Thoracic aorta (tissue), 2 donors: Measurements from ENCODE around the gene CWC27. TPM values are rescaled to one million over a fixed set of nuclear protein-coding genes. Genes with fewer than 3 reads are reported as not detected.

Source experiments
- ATAC-seq: fragments of 150-250 bp; one replicate; pipeline ENCODE4 v1.8.0; 2017; ENCODE audit warnings: low read depth; ENCODE audit not compliant: insufficient number of reproducible peaks, low FRiP score
- DNase-seq: peaks from one replicate; pipeline ENCODE4 v3.0.0-alpha.2; 2020; ENCODE audit warnings: low spot score
- H3K27ac ChIP-seq, 2 donors: fragments of 200-600 bp; sonication (generic); 1 replicate in 1 of 2; 2 replicates in 1 of 2; pipeline ENCODE4 v1.5.1; 2016; ENCODE audit warnings: mild to moderate bottlenecking in 2 of 2, moderate library complexity in 2 of 2
- H3K27me3 ChIP-seq: fragments of 200-600 bp; sonication (generic); replicated peaks from 2 replicates; pipeline ENCODE4 v1.6.0; 2016; ENCODE audit warnings: mild to moderate bottlenecking; ENCODE audit not compliant: insufficient read depth
- H3K36me3 ChIP-seq: fragments of 200-600 bp; sonication (generic); one replicate; pipeline ENCODE4 v1.5.1; 2016
- H3K4me1 ChIP-seq, 2 donors: fragments of 200-600 bp; sonication (generic); 1 replicate in 1 of 2; 2 replicates in 1 of 2; pipeline versions ENCODE4 v1.5.1 to v1.6.0; 2016; ENCODE audit warnings: low read depth in 2 of 2, mild to moderate bottlenecking in 1 of 2; ENCODE audit not compliant: control insufficient read depth in 1 of 2
- H3K4me3 ChIP-seq: fragments of 200-600 bp; sonication (generic); 2 replicates; pipeline ENCODE4 v1.5.1; 2016; ENCODE audit warnings: mild to moderate bottlenecking
- H3K9me3 ChIP-seq: fragments of 200-600 bp; sonication (generic); 2 replicates; pipeline ENCODE4 v1.5.1; 2016
- total RNA-seq, 2 donors: library from RNA; depleted of rRNA; stranded (reverse); fragments of >200 nt; gene quantifications; one replicate each; pipeline versions ENCODE4 v1.1.0 to v1.2.3, GENCODE V29; 2016
- TF ChIP-seq, protein P1 (sequence below): fragments of 200-600 bp; sonication (generic); IDR thresholded peaks from one replicate; pipeline ENCODE4 v1.5.1; 2019; ENCODE audit warnings: antibody characterized with exemption

Gene CWC27
- total RNA-seq, 2 donors from 2014 or later: 13.4 to 24.8 TPM

DNA sequence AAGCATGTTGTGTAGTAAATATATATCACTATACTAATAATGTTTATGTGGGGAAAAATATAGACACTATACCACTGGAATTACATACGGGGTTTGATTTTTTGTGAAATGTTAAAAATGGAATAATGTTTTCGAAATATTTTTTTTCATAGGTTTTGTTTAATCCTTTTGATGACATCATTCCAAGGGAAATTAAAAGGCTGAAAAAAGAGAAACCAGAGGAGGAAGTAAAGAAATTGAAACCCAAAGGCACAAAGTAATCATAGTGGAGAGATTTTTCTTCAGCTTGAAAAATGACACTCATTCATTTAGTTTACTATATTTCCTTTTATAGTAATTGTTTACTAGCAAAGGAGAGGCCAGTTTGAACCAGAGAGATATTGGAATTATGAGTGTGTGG is 17.6 kb downstream of the CWC27 start:
- H3K4me3 ChIP-seq: no peak overlapping the region
- DNase-seq (no peak), ATAC-seq (no peak)
- no peaks in the 10 kb centered on the region for H3K4me1 ChIP-seq
- no peaks in the 10 kb centered on the region for H3K36me3 ChIP-seq
- no peaks in the 10 kb centered on the region for H3K9me3 ChIP-seq
- TF ChIP-seq, protein P1, sequence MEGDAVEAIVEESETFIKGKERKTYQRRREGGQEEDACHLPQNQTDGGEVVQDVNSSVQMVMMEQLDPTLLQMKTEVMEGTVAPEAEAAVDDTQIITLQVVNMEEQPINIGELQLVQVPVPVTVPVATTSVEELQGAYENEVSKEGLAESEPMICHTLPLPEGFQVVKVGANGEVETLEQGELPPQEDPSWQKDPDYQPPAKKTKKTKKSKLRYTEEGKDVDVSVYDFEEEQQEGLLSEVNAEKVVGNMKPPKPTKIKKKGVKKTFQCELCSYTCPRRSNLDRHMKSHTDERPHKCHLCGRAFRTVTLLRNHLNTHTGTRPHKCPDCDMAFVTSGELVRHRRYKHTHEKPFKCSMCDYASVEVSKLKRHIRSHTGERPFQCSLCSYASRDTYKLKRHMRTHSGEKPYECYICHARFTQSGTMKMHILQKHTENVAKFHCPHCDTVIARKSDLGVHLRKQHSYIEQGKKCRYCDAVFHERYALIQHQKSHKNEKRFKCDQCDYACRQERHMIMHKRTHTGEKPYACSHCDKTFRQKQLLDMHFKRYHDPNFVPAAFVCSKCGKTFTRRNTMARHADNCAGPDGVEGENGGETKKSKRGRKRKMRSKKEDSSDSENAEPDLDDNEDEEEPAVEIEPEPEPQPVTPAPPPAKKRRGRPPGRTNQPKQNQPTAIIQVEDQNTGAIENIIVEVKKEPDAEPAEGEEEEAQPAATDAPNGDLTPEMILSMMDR: no peak
- H3K27ac ChIP-seq: no peak overlapping the region
- H3K27me3 ChIP-seq: no peaks in the 10 kb centered on the region

DNA sequence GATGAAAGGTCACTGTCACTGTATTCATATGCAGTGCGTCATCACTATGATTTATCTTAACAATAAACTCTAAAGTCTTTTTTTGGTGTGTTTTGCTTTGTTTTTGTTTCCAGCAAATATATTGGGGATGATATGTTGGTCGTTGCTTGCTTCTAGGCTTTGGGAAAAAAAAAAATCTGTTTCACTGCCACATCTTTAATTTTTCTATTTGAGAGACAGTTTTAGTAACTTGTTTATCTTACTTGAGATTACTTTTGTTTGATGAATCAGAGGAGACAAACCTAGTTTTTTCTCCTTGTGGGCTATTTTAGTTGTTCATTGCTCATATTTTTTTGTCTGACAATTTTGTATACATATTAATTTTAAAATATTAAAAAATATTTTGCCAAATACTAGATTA is 19.4 kb downstream of the CWC27 start:
- ATAC-seq: no peak
- Histone ChIP-seq H3K4me1 (peaks cover 3% of the 10 kb centered on the region in 2 donors), H3K27ac (no peak overlapping the region), H3K9me3 (no peaks in the 10 kb centered on the region), H3K4me3 (no peak overlapping the region), H3K27me3 (no peaks in the 10 kb centered on the region), H3K36me3 (no peaks in the 10 kb centered on the region)
- TF ChIP-seq, protein P1: no peak
- no peak for DNase-seq

DNA sequence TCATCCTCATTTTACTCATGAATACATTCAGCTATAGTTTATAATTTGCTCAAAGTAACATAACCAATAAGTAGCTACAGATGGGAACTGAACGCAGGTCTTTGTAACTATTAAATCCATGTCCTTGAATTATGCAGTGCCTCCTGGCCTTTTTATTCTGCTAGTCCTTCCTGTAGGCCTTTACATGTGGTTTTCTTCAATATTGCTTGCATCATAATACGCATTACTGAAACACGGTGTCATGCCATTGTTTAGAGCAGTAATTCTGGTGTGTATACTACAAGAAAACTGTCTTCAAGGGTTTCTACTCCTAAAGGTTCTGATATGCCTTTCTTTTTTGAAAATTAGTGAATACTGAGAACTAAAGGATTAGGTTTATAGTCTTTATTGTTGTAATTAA is 20.7 kb downstream of the CWC27 start:
- Histone ChIP-seq H3K27me3 (no peaks in the 10 kb centered on the region), H3K4me1 (peaks cover 12 to 16% of the 10 kb centered on the region in 2 donors), H3K27ac (no peak overlapping the region), H3K4me3 (no peak overlapping the region), H3K9me3 (no peaks in the 10 kb centered on the region), H3K36me3 (no peaks in the 10 kb centered on the region)
- no peak for DNase-seq
- TF ChIP-seq, protein P1: no peak
- ATAC-seq: no peak

DNA sequence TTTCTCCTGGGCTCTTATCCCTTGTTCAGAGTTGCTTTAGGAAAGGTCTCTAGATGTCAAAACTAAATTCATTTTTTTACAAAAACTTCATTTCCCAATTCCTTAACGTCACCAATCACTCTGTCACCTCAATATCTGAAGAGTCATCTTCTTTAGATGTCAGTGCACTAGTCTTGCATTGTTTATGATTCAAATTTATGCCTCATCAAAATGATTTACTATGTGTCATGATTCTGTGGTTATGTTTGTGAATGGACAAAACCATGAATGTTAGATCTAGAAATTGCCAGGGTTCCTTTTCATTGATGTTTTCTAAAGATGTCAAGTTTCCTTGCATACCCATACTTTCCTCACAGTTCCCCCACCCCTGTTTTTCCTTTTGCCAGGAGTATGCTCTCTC is 21.5 kb downstream of the CWC27 start:
- Histone ChIP-seq H3K27me3 (no peaks in the 10 kb centered on the region), H3K4me3 (no peak overlapping the region), H3K27ac (no peak overlapping the region), H3K36me3 (no peaks in the 10 kb centered on the region), H3K9me3 (no peaks in the 10 kb centered on the region), H3K4me1 (peaks cover 16 to 20% of the 10 kb centered on the region in 2 donors)
- ATAC-seq (no peak), DNase-seq (no peak)
- TF ChIP-seq, protein P1: no peak

DNA sequence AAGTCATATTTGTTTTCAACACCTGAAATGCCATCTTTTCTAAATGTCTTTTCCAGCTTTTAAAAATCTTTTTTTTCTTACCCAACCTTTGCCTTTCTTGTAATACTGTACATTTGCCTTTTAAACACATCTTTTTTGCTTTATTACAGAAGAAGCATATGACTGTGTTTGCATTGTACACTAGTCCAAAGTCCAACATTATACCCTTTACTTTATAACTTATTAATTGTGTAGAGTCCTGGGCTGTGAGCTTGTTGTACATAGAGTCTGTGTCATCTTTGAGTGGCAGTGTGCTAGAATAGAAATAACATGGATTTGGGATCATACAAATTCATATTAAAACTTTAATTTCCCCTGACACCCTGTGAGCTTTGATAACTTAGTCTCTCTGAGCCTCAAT is 23.7 kb downstream of the CWC27 start:
- ATAC-seq (no peak), DNase-seq (no peak)
- Histone ChIP-seq H3K4me1 (peaks cover 18 to 21% of the 10 kb centered on the region in 2 donors), H3K27ac (no peak overlapping the region), H3K36me3 (no peaks in the 10 kb centered on the region), H3K27me3 (no peaks in the 10 kb centered on the region), H3K4me3 (no peak overlapping the region), H3K9me3 (no peaks in the 10 kb centered on the region)
- TF ChIP-seq, protein P1: no peak
